Measurements from ENCODE around the gene NCF2. TPM values are rescaled to one million over a fixed set of nuclear protein-coding genes. Genes with fewer than 3 reads are reported as not detected.

The NCF2 gene
- total RNA-seq, 3 donors from 2014 or later (not counting 1 experiment from before 2014, with no cell fraction given) = 10.4 to 21.7 (median 14.8) TPM

DNA sequence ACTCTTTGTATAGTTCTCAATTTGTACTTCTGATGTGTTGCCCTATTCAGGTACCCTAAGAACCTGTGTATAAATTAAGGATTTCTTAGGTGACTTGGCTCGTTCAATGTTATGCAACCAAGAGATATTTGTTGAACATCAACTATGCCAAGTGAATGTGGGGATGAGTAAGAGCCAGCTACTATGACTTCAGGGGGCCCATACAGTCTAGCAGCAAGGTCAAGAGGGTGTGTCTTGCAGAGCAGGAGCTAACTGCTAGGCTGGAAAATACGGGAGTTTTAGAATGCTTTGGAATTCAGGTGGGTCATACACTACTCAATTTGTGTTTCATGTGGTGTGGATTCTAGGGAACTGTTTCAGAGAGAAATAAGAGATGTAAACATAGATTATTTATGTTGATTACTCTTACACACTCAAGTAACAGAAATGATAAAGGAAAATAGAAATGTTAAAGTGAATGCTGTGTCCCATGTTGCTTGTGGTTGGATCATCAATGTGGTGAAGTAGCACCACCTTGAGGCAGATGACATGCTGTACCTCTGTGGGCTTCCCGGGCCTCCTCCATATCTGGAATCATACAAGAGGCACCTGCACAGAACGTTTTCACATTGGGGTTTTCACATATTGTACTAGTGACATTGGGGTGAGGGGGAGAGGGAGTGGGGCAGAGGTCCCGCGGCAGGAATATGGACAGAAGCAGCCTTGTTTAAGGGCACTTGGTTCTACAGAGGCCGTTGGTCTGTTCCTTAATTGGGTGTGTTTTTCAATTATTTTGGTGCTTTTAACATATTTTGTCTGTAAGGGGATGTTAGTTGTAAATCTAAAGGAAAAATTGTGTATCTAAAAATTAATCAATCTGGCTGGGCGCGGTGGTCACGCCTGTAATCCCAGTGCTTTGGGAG, 32.9 kb upstream of the NCF2 start:
- no peak overlapping the region for H3K27ac ChIP-seq (ENCODE audit: low read length)
- no peaks in the 10 kb centered on the region for H3K27me3 ChIP-seq (ENCODE audit: control insufficient read depth, insufficient read depth, low read length)
- peak in 1 of 2 donors; percentile 76 for DNase-seq
- Mint-ChIP-seq H3K27me3 (ENCODE audit: low read depth in 2 of 2) (no peaks in the 10 kb centered on the region), H3K4me3 (no peak overlapping the region), H3K4me1 (peaks cover 24 to 25% of the 10 kb centered on the region in 2 donors), H3K9me3 (no peaks in the 10 kb centered on the region), H3K27ac (peak overlapping the region; percentile 63 to 82), H3K36me3 (peaks cover 7% of the 10 kb centered on the region)
- no peaks in the 10 kb centered on the region for H3K9me3 ChIP-seq (ENCODE audit: control insufficient read depth, insufficient read depth, low read length)
- H3K4me1 ChIP-seq (ENCODE audit: control insufficient read depth, insufficient read depth, low read length) = no peaks in the 10 kb centered on the region
- 70% methylated on average over 10 of the region's 10 CpGs for WGBS (ENCODE audit: insufficient coverage)
- peak; percentile 60 to 85 (median 83) for ATAC-seq
- TF ChIP-seq CTCF (IDR thresholded peaks at IDR 0.05) = no peak
- no peak overlapping the region for H3K4me3 ChIP-seq (ENCODE audit: low read length)
- intact Hi-C loops (cut with micrococcal nuclease) = loop anchor here (2.0 kb wide), 1 partner anchor 342 kb away; no protein-coding TSS in a partner anchor
- H3K36me3 ChIP-seq (ENCODE audit: control insufficient read depth, insufficient read depth, low read length) = peaks cover 38% of the 10 kb centered on the region

DNA sequence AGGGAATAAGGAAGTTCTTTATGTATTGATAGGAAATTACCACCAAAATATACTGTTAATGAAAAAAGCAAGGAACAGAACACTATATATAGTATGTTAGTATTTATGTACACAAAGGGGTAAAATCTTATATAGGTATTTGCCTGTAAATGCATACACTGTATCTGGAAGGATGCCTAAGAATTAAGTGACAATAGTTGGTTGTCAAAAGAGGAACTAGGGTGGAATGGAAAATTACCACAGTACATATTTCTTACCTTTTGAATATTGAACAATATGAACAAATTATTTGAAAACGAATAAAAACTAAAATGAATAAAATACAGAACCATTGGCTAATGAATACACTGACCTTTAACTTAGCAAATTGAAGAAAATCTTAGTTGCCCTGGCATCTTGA, 31.8 kb upstream of the NCF2 start:
- H3K9me3 ChIP-seq (ENCODE audit: control insufficient read depth, insufficient read depth, low read length) = no peaks in the 10 kb centered on the region
- H3K4me1 Mint-ChIP-seq = peaks cover 24% of the 10 kb centered on the region in 2 donors
- H3K27ac Mint-ChIP-seq = peak overlapping the region in 1 of 2 donors; percentile 82
- ATAC-seq = no peak
- H3K36me3 ChIP-seq (ENCODE audit: control insufficient read depth, insufficient read depth, low read length) = peaks cover 32% of the 10 kb centered on the region
- no peak overlapping the region for H3K27ac ChIP-seq (ENCODE audit: low read length)
- no peak for DNase-seq
- no peaks in the 10 kb centered on the region for H3K27me3 ChIP-seq (ENCODE audit: control insufficient read depth, insufficient read depth, low read length)
- no peak for TF ChIP-seq CTCF (IDR thresholded peaks at IDR 0.05)
- intact Hi-C loops (cut with micrococcal nuclease) = loop anchor here (2.0 kb wide), 1 partner anchor 341 kb away; no protein-coding TSS in a partner anchor
- H3K9me3 Mint-ChIP-seq = no peaks in the 10 kb centered on the region
- peaks cover 7% of the 10 kb centered on the region for H3K36me3 Mint-ChIP-seq
- H3K4me1 ChIP-seq (ENCODE audit: control insufficient read depth, insufficient read depth, low read length) = no peaks in the 10 kb centered on the region
- no peaks in the 10 kb centered on the region for H3K27me3 Mint-ChIP-seq (ENCODE audit: low read depth in 2 of 2)
- no CpG with 5 or more reads among the region's 1 CpG for WGBS (ENCODE audit: insufficient coverage)
- H3K4me3 ChIP-seq (ENCODE audit: low read length) = no peak overlapping the region
- no peak overlapping the region for H3K4me3 Mint-ChIP-seq

GRCh38 chr1:183620311-183620710, 30.1 kb upstream of the NCF2 start:
- Mint-ChIP-seq H3K9me3 (no peaks in the 10 kb centered on the region), H3K27ac (peak overlapping the region in 1 of 2 donors; percentile 56), H3K4me1 (peaks cover 12 to 18% of the 10 kb centered on the region in 2 donors), H3K4me3 (no peak overlapping the region), H3K27me3 (ENCODE audit: low read depth in 2 of 2) (no peaks in the 10 kb centered on the region), H3K36me3 (peaks cover 7% of the 10 kb centered on the region)
- peaks cover 18% of the 10 kb centered on the region for H3K36me3 ChIP-seq (ENCODE audit: control insufficient read depth, insufficient read depth, low read length)
- TF ChIP-seq CTCF (IDR thresholded peaks at IDR 0.05) = no peak
- 100% methylated on average over 2 of the region's 2 CpGs for WGBS (ENCODE audit: insufficient coverage)
- no peak for DNase-seq
- H3K27ac ChIP-seq (ENCODE audit: low read length) = no peak overlapping the region
- no peaks in the 10 kb centered on the region for H3K27me3 ChIP-seq (ENCODE audit: control insufficient read depth, insufficient read depth, low read length)
- H3K9me3 ChIP-seq (ENCODE audit: control insufficient read depth, insufficient read depth, low read length) = no peaks in the 10 kb centered on the region
- no peak for ATAC-seq
- no peaks in the 10 kb centered on the region for H3K4me1 ChIP-seq (ENCODE audit: control insufficient read depth, insufficient read depth, low read length)
- intact Hi-C loops (cut with micrococcal nuclease) = no loop called here
- no peak overlapping the region for H3K4me3 ChIP-seq (ENCODE audit: low read length)
